Measurements from ENCODE around the gene BCL7A.

GRCh38 chr12:122072031-122072970, 50.6 kb downstream of the BCL7A start:
- TF ChIP-seq, protein P1, sequence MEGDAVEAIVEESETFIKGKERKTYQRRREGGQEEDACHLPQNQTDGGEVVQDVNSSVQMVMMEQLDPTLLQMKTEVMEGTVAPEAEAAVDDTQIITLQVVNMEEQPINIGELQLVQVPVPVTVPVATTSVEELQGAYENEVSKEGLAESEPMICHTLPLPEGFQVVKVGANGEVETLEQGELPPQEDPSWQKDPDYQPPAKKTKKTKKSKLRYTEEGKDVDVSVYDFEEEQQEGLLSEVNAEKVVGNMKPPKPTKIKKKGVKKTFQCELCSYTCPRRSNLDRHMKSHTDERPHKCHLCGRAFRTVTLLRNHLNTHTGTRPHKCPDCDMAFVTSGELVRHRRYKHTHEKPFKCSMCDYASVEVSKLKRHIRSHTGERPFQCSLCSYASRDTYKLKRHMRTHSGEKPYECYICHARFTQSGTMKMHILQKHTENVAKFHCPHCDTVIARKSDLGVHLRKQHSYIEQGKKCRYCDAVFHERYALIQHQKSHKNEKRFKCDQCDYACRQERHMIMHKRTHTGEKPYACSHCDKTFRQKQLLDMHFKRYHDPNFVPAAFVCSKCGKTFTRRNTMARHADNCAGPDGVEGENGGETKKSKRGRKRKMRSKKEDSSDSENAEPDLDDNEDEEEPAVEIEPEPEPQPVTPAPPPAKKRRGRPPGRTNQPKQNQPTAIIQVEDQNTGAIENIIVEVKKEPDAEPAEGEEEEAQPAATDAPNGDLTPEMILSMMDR (IDR thresholded peaks at IDR 0.05; ENCODE audit: low read depth, low read length, poor library complexity, severe bottlenecking), result no peak
- no peak for TF ChIP-seq EZH2phosphoT487 (IDR thresholded peaks at IDR 0.05; ENCODE audit: borderline replicate concordance, low read length)
